ENCODE data around the gene CYP2D6. TPM values are rescaled to one million over a fixed set of nuclear protein-coding genes. Genes with fewer than 3 reads are reported as not detected.

CYP2D6 gene
- total RNA-seq, 4 donors from 2014 or later = 0.62 to 2.0 TPM; not detected in 2

DNA sequence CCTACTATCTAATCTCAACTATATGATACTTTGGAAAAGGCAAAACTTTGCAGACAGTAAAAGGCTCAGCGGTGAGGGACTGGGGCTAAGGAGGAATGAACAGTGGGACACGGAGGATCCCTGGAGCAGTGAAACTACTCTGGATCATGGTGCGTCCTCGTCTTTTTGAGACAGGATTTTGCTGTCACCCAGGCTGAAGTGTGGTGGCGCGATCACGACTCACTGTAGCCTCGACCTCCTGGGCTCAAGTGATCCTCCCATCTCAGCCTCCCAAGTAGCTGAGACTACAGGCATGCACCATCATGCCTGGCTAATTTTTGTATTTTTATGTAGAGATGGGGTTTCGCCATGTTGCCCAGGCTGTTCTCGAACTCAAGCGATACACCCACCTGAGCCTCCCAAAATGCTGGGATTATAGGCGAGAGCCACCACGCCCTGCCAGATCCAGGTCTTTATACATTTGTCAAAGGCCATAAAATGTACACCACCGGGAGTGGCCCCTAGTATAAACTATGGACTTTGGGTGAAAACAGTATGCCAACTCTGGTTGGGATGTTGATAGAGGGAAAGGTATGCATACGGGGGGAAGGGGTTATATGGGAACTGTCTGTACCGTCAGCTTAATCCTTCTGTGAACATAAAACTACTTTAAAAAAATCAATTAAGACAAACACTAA lies 28.0 kb upstream of the CYP2D6 start:
- H3K4me3 ChIP-seq = no peak overlapping the region
- H3K9me3 ChIP-seq = no peaks in the 10 kb centered on the region
- H3K27ac ChIP-seq = no peak overlapping the region
- no peak for DNase-seq
- intact Hi-C loops (cut with DNase I; ENCODE audit: low total_unique reads) = no loop called here
- H3K4me1 ChIP-seq = no peaks in the 10 kb centered on the region
- H3K27me3 ChIP-seq = no peaks in the 10 kb centered on the region
- H3K36me3 ChIP-seq = no peaks in the 10 kb centered on the region
- TF ChIP-seq CTCF (IDR thresholded peaks at IDR 0.05) (no peak), POLR2A (IDR thresholded peaks at IDR 0.05) (no peak)

GRCh38 chr22:42156598-42156997 lies 26.0 kb upstream of the CYP2D6 start:
- Histone ChIP-seq H3K9me3 (no peaks in the 10 kb centered on the region), H3K4me3 (no peak overlapping the region), H3K27me3 (no peaks in the 10 kb centered on the region), H3K4me1 (no peaks in the 10 kb centered on the region), H3K36me3 (no peaks in the 10 kb centered on the region), H3K27ac (no peak overlapping the region)
- no peak for DNase-seq
- no peak for TF ChIP-seq POLR2A (IDR thresholded peaks at IDR 0.05)
- no peak for TF ChIP-seq CTCF (IDR thresholded peaks at IDR 0.05)
- intact Hi-C loops (cut with DNase I; ENCODE audit: low total_unique reads) = no loop called here

DNA sequence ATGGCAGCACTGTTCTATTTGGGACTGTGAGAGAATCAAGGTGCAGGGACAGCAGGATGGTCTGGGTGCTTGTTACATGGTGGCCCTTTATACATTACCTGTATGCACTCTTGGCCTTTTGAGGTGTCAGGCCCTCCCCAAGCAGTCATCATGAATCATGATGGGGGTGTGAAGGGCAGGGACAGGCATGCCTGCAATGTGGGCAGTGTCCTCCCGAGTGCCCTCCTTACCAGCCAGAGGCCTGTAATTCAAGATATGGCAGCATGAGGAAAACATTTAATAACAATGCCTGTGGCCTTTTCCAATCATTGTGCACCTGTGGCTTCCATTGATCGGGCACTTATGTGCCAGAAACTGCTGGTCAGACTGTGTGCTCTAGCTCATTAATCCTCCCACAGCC lies 25.5 kb upstream of the CYP2D6 start:
- Histone ChIP-seq H3K9me3 (no peaks in the 10 kb centered on the region), H3K36me3 (no peaks in the 10 kb centered on the region), H3K4me1 (no peaks in the 10 kb centered on the region), H3K27ac (no peak overlapping the region), H3K27me3 (no peaks in the 10 kb centered on the region), H3K4me3 (no peak overlapping the region)
- TF ChIP-seq CTCF (IDR thresholded peaks at IDR 0.05) = no peak
- no peak for TF ChIP-seq POLR2A (IDR thresholded peaks at IDR 0.05)
- intact Hi-C loops (cut with DNase I; ENCODE audit: low total_unique reads) = no loop called here
- DNase-seq = no peak

GRCh38 chr22:42155053-42155543 lies 24.5 kb upstream of the CYP2D6 start:
- no peaks in the 10 kb centered on the region for H3K27me3 ChIP-seq
- TF ChIP-seq POLR2A (IDR thresholded peaks at IDR 0.05) (no peak), CTCF (IDR thresholded peaks at IDR 0.05) (no peak)
- no peak for DNase-seq
- H3K4me3 ChIP-seq = no peak overlapping the region
- intact Hi-C loops (cut with DNase I; ENCODE audit: low total_unique reads) = no loop called here
- no peaks in the 10 kb centered on the region for H3K9me3 ChIP-seq
- H3K4me1 ChIP-seq = no peaks in the 10 kb centered on the region
- no peaks in the 10 kb centered on the region for H3K36me3 ChIP-seq
- H3K27ac ChIP-seq = no peak overlapping the region

DNA sequence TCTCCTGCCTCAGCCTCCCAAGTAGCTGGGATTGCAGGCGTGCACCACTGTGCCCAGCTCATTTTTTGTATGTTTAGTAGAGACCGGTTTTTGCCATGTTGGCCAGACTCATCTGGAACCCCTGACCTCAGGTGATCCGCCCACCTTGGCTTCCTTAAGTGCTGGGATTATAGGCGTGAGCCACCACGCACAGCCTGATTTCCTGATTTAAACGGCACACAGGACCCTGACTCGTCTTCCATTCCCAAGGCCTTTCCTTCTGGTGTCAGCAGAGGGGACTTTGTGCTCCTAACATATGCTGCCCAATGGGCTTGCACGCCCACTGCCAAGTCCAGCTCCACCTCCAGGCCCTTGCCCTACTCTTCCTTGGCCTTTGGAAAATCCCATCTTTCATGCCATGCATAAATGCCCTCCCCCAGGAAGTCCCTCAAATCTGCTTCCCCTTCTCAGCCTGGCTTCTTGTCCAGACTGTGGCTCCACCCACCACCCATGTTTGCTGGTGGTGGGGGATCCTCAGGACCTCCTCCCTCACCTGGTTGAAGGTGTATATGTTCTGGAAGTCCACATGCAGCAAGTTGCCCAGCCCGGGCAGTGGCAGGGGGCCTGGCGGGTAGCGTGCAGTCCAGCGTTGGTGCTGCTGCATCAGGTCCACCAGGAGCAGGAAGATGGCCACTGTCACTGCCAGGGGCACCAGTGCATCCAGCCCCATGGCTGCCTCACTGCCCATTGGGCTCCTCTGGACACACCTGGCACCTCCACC lies 23.9 kb upstream of the CYP2D6 start:
- Histone ChIP-seq H3K27ac (no peak overlapping the region), H3K27me3 (no peaks in the 10 kb centered on the region), H3K4me1 (no peaks in the 10 kb centered on the region), H3K9me3 (no peaks in the 10 kb centered on the region), H3K4me3 (no peak overlapping the region), H3K36me3 (no peaks in the 10 kb centered on the region)
- TF ChIP-seq POLR2A (IDR thresholded peaks at IDR 0.05) = no peak
- TF ChIP-seq CTCF (IDR thresholded peaks at IDR 0.05) = no peak
- intact Hi-C loops (cut with DNase I; ENCODE audit: low total_unique reads) = no loop called here
- DNase-seq = no peak

All from uterus (tissue), 4 donors.